H1 (cell line): ENCODE measurements around the gene PROSER2. TPM values are rescaled to one million over a fixed set of nuclear protein-coding genes. Genes with fewer than 3 reads are reported as not detected.

Experiments used
- CTCF ChIA-PET: fragments of 300-600 bp; sonication (Branson Sonifier 250); formaldehyde crosslinking; loops from one replicate; lab custom pipeline; 2021; ENCODE audit not compliant: partially characterized antibody; lab: Charles Lee
- POLR2A ChIA-PET: fragments of 300-600 bp; sonication (Branson Sonifier 250); formaldehyde crosslinking; loops from one replicate; lab custom pipeline; 2021; ENCODE audit warnings: inconsistent platforms; ENCODE audit not compliant: partially characterized antibody; lab: Charles Lee
- DNase-seq, 2 experiments: peaks; one replicate each; pipeline versions ENCODE4 v3.0.0 to v3.0.0-alpha.2; 2010 to 2022; ENCODE audit warnings: low spot score in 2 of 2, low read depth in 1 of 2, mixed read lengths in 1 of 2
- FAIRE-seq: peaks from 2 replicates; lab custom pipeline; 2011; peaks lifted over from hg19 to GRCh38; lab: Jason Lieb, UNC
- H2AFZ ChIP-seq: 2 replicates; pipeline ENCODE4 v1.8.1; 2012; ENCODE audit warnings: low read length, inconsistent platforms
- H2AK5ac ChIP-seq: 2 replicates; pipeline ENCODE4 v1.6.1; 2013; ENCODE audit warnings: low read depth, low read length
- H2BK120ac ChIP-seq: replicated peaks from 2 replicates; pipeline ENCODE3; 2013; ENCODE audit warnings: low read depth, low read length, inconsistent platforms
- H2BK12ac ChIP-seq: 2 replicates; pipeline ENCODE4 v1.6.1; 2013; ENCODE audit warnings: low read depth, low read length
- H2BK15ac ChIP-seq: 2 replicates; pipeline ENCODE4 v1.6.1; 2013; ENCODE audit warnings: low read length
- H2BK20ac ChIP-seq: 2 replicates; pipeline ENCODE4 v1.6.1; 2013; ENCODE audit warnings: low read length
- H2BK5ac ChIP-seq: 2 replicates; pipeline ENCODE4 v1.6.1; 2013; ENCODE audit warnings: low read depth, low read length
- H3K14ac ChIP-seq: 2 replicates; pipeline ENCODE4 v1.6.1; 2013; ENCODE audit warnings: inconsistent platforms; ENCODE audit not compliant: insufficient read length
- H3K18ac ChIP-seq: 2 replicates; pipeline ENCODE4 v1.6.1; 2013; ENCODE audit warnings: low read length; ENCODE audit errors: extremely low read depth
- H3K23ac ChIP-seq: 2 replicates; pipeline ENCODE4 v1.6.1; 2013; ENCODE audit warnings: inconsistent platforms; ENCODE audit not compliant: insufficient read length
- H3K23me2 ChIP-seq: 2 replicates; pipeline ENCODE4 v1.6.1; 2013; ENCODE audit warnings: low read depth, low read length
- H3K27ac ChIP-seq: 2 replicates; pipeline ENCODE4 v1.6.1; 2011; ENCODE audit warnings: low read depth, low read length, inconsistent platforms
- H3K27me3 ChIP-seq, 4 experiments: replicated peaks in 1 of 4; 1 replicate in 1 of 4; 2 replicates in 3 of 4; pipeline versions ENCODE4 v1.6.1 to v1.8.1; 2011 to 2013; ENCODE audit warnings: low read length in 3 of 4, mild to moderate bottlenecking in 3 of 4, inconsistent platforms in 2 of 4, mixed read lengths in 2 of 4, moderate library complexity in 1 of 4; ENCODE audit not compliant: control insufficient read depth in 3 of 4, insufficient read depth in 3 of 4; ENCODE audit errors: extremely low read depth in 1 of 4
- H3K36me3 ChIP-seq, 4 experiments: 2 replicates each; pipeline versions ENCODE4 v1.6.1 to v1.8.1; 2011 to 2013; ENCODE audit warnings: mild to moderate bottlenecking in 4 of 4, low read length in 3 of 4, moderate library complexity in 2 of 4, control low read depth in 1 of 4, inconsistent platforms in 1 of 4; ENCODE audit not compliant: insufficient read depth in 4 of 4, control insufficient read depth in 2 of 4
- H3K4ac ChIP-seq: replicated peaks from 2 replicates; pipeline ENCODE3; 2013; ENCODE audit warnings: low read length, low read depth, mixed read lengths, inconsistent platforms; ENCODE audit not compliant: insufficient read length
- H3K4me1 ChIP-seq, 4 experiments: replicated peaks in 1 of 4; 1 replicate in 1 of 4; 2 replicates in 3 of 4; pipeline versions ENCODE4 v1.6.1 to v1.8.1; 2011 to 2013; ENCODE audit warnings: low read length in 3 of 4, inconsistent platforms in 2 of 4, mixed read lengths in 1 of 4; ENCODE audit not compliant: insufficient read depth in 4 of 4, control insufficient read depth in 3 of 4
- H3K4me2 ChIP-seq, 2 experiments: 2 replicates each; pipeline versions ENCODE4 v1.6.1 to v1.8.1; 2011 to 2013; ENCODE audit warnings: low read depth in 2 of 2, low read length in 2 of 2, control low read depth in 1 of 2, inconsistent platforms in 1 of 2, mild to moderate bottlenecking in 1 of 2; ENCODE audit not compliant: insufficient read depth in 1 of 2
- H3K4me3 ChIP-seq, 4 experiments: fragments of 200-600, 300-600 bp in 1 of 4; sonication (generic), shearing (Covaris generic), sonication (Bioruptor Twin) in 1 of 4; 2 replicates each; pipeline versions ENCODE4 v1.5.1 to v1.8.1; 2011 to 2016; ENCODE audit warnings: low read length in 4 of 4, low read depth in 3 of 4, control low read depth in 2 of 4, inconsistent platforms in 2 of 4, mild to moderate bottlenecking in 2 of 4, mixed read lengths in 1 of 4, moderate library complexity in 1 of 4; ENCODE audit not compliant: insufficient read depth in 2 of 4; ENCODE audit errors: extremely low read depth in 1 of 4
- H3K56ac ChIP-seq: replicated peaks from 2 replicates; pipeline ENCODE3; 2013; ENCODE audit warnings: low read depth, mild to moderate bottlenecking, mixed read lengths, low read length, inconsistent platforms; ENCODE audit not compliant: insufficient read length
- H3K79me1 ChIP-seq: 2 replicates; pipeline ENCODE4 v1.6.1; 2013; ENCODE audit warnings: low read depth, low read length, control low read depth
- H3K79me2 ChIP-seq, 2 experiments: 2 replicates each; pipeline versions ENCODE4 v1.6.1 to v1.8.1; 2012 to 2013; ENCODE audit warnings: low read length in 2 of 2, mild to moderate bottlenecking in 2 of 2, inconsistent platforms in 1 of 2; ENCODE audit not compliant: insufficient read depth in 2 of 2, control insufficient read depth in 1 of 2
- H3K9ac ChIP-seq, 4 experiments: replicated peaks in 1 of 4; 1 replicate in 1 of 4; 2 replicates in 3 of 4; pipeline versions ENCODE4 v1.6.1 to v1.8.1; 2011 to 2013; ENCODE audit warnings: low read depth in 3 of 4, low read length in 3 of 4, control low read depth in 2 of 4, mild to moderate bottlenecking in 2 of 4, moderate library complexity in 2 of 4, inconsistent platforms in 1 of 4; ENCODE audit errors: extremely low read depth in 1 of 4
- H3K9me3 ChIP-seq, 2 experiments: 2 replicates each; pipeline versions ENCODE4 v1.6.1 to v1.8.1; 2012 to 2013; ENCODE audit warnings: mild to moderate bottlenecking in 2 of 2, moderate library complexity in 2 of 2, control low read depth in 1 of 2, inconsistent platforms in 1 of 2, low read depth in 1 of 2, low read length in 1 of 2, mixed read lengths in 1 of 2; ENCODE audit not compliant: insufficient read depth in 2 of 2
- H4K20me1 ChIP-seq, 2 experiments: replicated peaks in 1 of 2; 2 replicates each; pipeline versions ENCODE3 to v1.8.1; 2011 to 2013; ENCODE audit warnings: inconsistent platforms in 2 of 2, low read length in 2 of 2, mild to moderate bottlenecking in 1 of 2; ENCODE audit not compliant: insufficient read depth in 2 of 2, control insufficient read depth in 1 of 2
- H4K5ac ChIP-seq: 2 replicates; pipeline ENCODE4 v1.6.1; 2013; ENCODE audit warnings: low read length, low read depth, mixed read lengths, inconsistent platforms; ENCODE audit not compliant: insufficient read length
- H4K8ac ChIP-seq: 2 replicates; pipeline ENCODE4 v1.8.0; 2013; ENCODE audit warnings: mild to moderate bottlenecking, moderate library complexity, low read length, inconsistent platforms; ENCODE audit not compliant: insufficient read depth; ENCODE audit errors: extremely low read depth
- H4K91ac ChIP-seq: replicated peaks from 2 replicates; pipeline ENCODE3; 2013; ENCODE audit warnings: low read length, mixed read lengths, inconsistent platforms; ENCODE audit not compliant: insufficient read length
- BACH1 ChIP-seq: IDR thresholded peaks from 2 replicates; pipeline ENCODE4 v1.6.1; 2012; ENCODE audit warnings: low read length, improper control_type of control experiment
- CEBPB ChIP-seq: IDR thresholded peaks from 2 replicates; pipeline ENCODE4 v1.6.1; 2012; ENCODE audit warnings: low read depth, low read length
- WGBS, 2 experiments: shearing (Covaris generic) in 1 of 2; methylation state at CpG; one replicate each; pipeline versions ENCODE4 v1.1.6 to v1.1.7; 2013 to 2015; ENCODE audit warnings: low lambda C conversion rate in 2 of 2, mixed read lengths in 2 of 2, inconsistent platforms in 1 of 2, low coverage in 1 of 2, missing lambda C conversion rate in 1 of 2; ENCODE audit not compliant: insufficient replicate concordance in 2 of 2, insufficient coverage in 1 of 2, insufficient read length in 1 of 2; ENCODE audit errors: extremely low coverage in 1 of 2, missing lambda C conversion rate in 1 of 2; 5-methylcytosine and 5-hydroxymethylcytosine counted together
- polyA plus RNA-seq, 7 experiments: library from polyadenylated mRNA; depleted of rRNA in 3 of 7; stranded (reverse) in 5 of 7; unstranded in 2 of 7; fragments of >200 nt in 5 of 7; fragments of 200-250 nt in 2 of 7; gene quantifications; 1 replicate in 5 of 7; 2 replicates in 1 of 7; 4 replicates in 1 of 7; pipeline versions ENCODE4 v1.2.1 to v1.2.3, GENCODE V29; 2011 to 2013; ENCODE audit warnings: missing spikeins in 2 of 7, mixed read lengths in 2 of 7
- total RNA-seq: library from RNA; stranded (reverse); fragmentation: NEBNext Ultra II Directional; extraction: Animal tissue kit (Norgen Biotek cat#: 25700); gene quantifications from 2 replicates; pipeline ENCODE4 v1.2.1, GENCODE V29; 2021

PROSER2 gene
- total and polyA plus RNA-seq, 2 of the 8 experiments (the other 6 are each of a cell fraction or from before 2014, with no cell fraction given): 3.9 to 13.7 TPM

- H2BK12ac ChIP-seq: no peak overlapping the region
- H3K4me2 ChIP-seq: no peak overlapping the region
- no peak overlapping the region for H4K5ac ChIP-seq
- H3K9ac ChIP-seq: no peak overlapping the region
- H3K18ac ChIP-seq: no peak overlapping the region
- no peak overlapping the region for H3K4ac ChIP-seq
- DNase-seq (no peak), FAIRE-seq (no peak)
- no peaks in the 10 kb centered on the region for H3K9me3 ChIP-seq
- H2AK5ac ChIP-seq: no peak overlapping the region
- H3K23ac ChIP-seq: no peak overlapping the region
- H2AFZ ChIP-seq: no peak overlapping the region
- no peak overlapping the region for H3K56ac ChIP-seq
- no peaks in the 10 kb centered on the region for H3K79me1 ChIP-seq
- no peak overlapping the region for H3K4me3 ChIP-seq
- WGBS, 2 experiments: 93% methylated on average over 3 of the region's 3 CpGs; no CpG with 5 or more reads in 1 of the 2 experiments
- no peak overlapping the region for H4K8ac ChIP-seq
- no peak overlapping the region for H2BK120ac ChIP-seq
- ChIA-PET POLR2A (no interaction called here), CTCF (interaction anchor here (0.6 to 6.7 kb wide), 30 partner anchors 8 to 167 kb away, joined by 3 to 55 read pairs (median 8); no protein-coding TSS in a partner anchor)
- no peak overlapping the region for H2BK15ac ChIP-seq
- H3K14ac ChIP-seq: no peak overlapping the region
- no peak overlapping the region for H2BK5ac ChIP-seq
- no peak overlapping the region for H2BK20ac ChIP-seq
- no peak overlapping the region for H3K27ac ChIP-seq
- H3K79me2 ChIP-seq: no peaks in the 10 kb centered on the region
- peaks cover 0 to 3% (median under 1%) of the 10 kb centered on the region in 4 experiments; a peak in 2 of 7 replicates for H3K4me1 ChIP-seq
- H3K27me3 ChIP-seq: peaks cover 0 to 1% (median 0%) of the 10 kb centered on the region in 4 experiments; a peak in 1 of 7 replicates
- no peaks in the 10 kb centered on the region for H4K20me1 ChIP-seq
- no peaks in the 10 kb centered on the region for H3K36me3 ChIP-seq
- no peaks in the 10 kb centered on the region; the same call in 1 of the 2 replicates for H3K23me2 ChIP-seq
- no peak overlapping the region for H4K91ac ChIP-seq
- TF ChIP-seq BACH1 (no peak), CEBPB (0 out of 2 replicates have a peak, but pooled peaks have one; percentile 48)
Measured at GRCh38 chr10:11819027-11819426, 4.1 kb upstream of the PROSER2 start.
